RWPE1 (cell line): Measurements from ENCODE around the gene RAB35.

ENCODE experiments used
- CTCF ChIA-PET: fragments of 350-600 bp; sonication (Branson Sonifier 250); formaldehyde crosslinking; extraction: SDS; loops from one replicate; lab custom pipeline; 2021; lab: Yijun Ruan, JAX
- POLR2A ChIA-PET: fragments of 400-600 bp; formaldehyde crosslinking; extraction: SDS; loops from one replicate; lab custom pipeline; 2020; ENCODE audit warnings: antibody characterized with exemption; ENCODE audit not compliant: low non-redundant PET; lab: Yijun Ruan, JAX
- DNase-seq: peaks from one replicate; pipeline ENCODE4 v3.0.0; 2012; ENCODE audit warnings: low spot score
- H3K27ac ChIP-seq: fragments of 450-650 bp; 2 replicates; pipeline ENCODE4 v1.5.1; 2017
- CTCF ChIP-seq: fragments of 450-650 bp; conservative IDR thresholded peaks from 2 replicates; pipeline ENCODE4 v1.5.1; 2017; ENCODE audit warnings: low read depth, mild to moderate bottlenecking

Gene RAB35

GRCh38 chr12:120119271-120119973 is 2.9 kb upstream of the RAB35 start:
- ChIA-PET POLR2A (interaction anchor here (1.0 kb wide), 1 partner anchor 28 kb away, joined by 3 read pairs; no protein-coding TSS in a partner anchor), CTCF (no interaction called here)
- no peak for DNase-seq
- no peak for TF ChIP-seq CTCF
- peak overlapping the region; percentile 94 for H3K27ac ChIP-seq

- peak; percentile 65 for DNase-seq
- ChIA-PET CTCF (interaction anchor here (0.6 kb wide), 1 partner anchor 165 kb away, joined by 3 read pairs; no protein-coding TSS in a partner anchor), POLR2A (interaction anchor here (0.7 to 1.0 kb wide), 2 partner anchors 29 to 179 kb away, joined by 3 read pairs; no protein-coding TSS in a partner anchor)
- TF ChIP-seq CTCF: no peak
- peak overlapping the region; percentile 94 for H3K27ac ChIP-seq
These were observed 1.9 kb upstream of the RAB35 start for GRCh38 chr12:120118321-120119061.

DNA sequence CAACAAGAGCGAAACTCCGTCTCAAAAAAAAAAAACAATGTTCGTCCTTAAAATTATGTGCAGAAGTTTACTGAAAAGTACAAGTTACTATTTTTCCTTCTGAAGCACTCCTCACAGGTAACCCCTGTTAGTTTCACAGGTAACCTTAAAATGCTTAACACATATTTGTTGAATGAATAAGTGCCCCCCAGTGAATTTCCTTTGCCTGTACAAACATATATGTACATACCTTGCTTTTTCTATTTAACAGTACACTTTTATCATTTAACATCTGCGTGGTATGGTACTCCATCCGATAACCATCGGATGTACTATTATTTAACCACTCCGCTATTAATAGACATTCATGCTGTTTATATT is 1.4 kb upstream of the RAB35 start:
- H3K27ac ChIP-seq: peak overlapping the region; percentile 94
- ChIA-PET POLR2A (interaction anchor here (0.6 to 2.1 kb wide), 4 partner anchors 82 to 179 kb away, joined by 3 to 11 read pairs (median 4); partner anchors contain the start of gene RPLP0), CTCF (interaction anchor here (0.6 kb wide), 1 partner anchor 166 kb away, joined by 3 read pairs; no protein-coding TSS in a partner anchor)
- peak; percentile 41 for DNase-seq
- no peak for TF ChIP-seq CTCF

DNA sequence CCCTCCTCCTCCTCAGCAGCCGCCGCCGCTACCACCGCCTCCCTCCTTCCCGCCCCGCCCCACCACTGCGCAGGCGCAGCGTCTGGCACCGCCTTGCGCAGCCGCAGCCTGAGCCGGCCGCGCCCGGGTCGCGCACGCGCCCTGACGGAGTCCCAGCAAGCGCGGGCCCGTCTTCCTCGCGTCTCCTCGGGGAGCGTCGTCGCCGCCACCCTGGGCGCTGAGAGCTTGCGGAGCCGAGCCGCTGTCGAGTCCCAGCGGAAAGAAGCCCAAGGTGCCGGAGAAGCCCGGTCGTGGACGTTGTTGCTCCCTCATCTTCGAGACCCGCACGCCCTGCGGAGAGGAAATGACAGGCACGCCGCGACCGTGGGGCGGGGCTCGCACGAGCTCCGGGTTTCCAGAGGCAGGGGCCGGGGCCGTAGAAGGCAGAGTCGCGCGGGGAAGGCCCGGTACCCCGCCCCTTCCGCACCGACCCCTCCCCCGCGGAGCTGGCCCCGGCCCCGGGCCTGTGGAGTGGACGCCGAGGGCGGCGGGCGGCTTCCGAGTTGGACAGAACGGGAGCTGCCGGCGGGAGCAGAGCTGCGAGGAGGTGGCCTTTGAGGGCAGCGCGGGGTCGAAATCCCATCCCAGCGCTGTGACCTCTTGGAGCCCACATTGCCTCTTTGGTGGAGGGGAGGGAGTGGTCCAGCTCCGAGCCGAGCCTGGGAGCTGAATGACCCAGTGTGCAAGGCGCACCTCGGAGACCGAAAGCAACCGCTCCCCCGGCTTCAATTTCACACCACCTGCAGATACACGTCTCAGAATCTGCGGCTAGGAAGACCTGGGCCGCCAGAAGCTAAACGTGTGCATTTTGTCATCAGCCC is 469 bp upstream of the RAB35 start:
- CTCF ChIA-PET: no interaction called here
- peak; percentile 99 for DNase-seq
- no peak for TF ChIP-seq CTCF
- POLR2A ChIA-PET: interaction anchor here (0.6 to 2.1 kb wide), 4 partner anchors 17 to 147 kb away, joined by 3 to 11 read pairs (median 4); partner anchors contain the start of gene RPLP0
- H3K27ac ChIP-seq: peak overlapping the region; percentile 94

DNA sequence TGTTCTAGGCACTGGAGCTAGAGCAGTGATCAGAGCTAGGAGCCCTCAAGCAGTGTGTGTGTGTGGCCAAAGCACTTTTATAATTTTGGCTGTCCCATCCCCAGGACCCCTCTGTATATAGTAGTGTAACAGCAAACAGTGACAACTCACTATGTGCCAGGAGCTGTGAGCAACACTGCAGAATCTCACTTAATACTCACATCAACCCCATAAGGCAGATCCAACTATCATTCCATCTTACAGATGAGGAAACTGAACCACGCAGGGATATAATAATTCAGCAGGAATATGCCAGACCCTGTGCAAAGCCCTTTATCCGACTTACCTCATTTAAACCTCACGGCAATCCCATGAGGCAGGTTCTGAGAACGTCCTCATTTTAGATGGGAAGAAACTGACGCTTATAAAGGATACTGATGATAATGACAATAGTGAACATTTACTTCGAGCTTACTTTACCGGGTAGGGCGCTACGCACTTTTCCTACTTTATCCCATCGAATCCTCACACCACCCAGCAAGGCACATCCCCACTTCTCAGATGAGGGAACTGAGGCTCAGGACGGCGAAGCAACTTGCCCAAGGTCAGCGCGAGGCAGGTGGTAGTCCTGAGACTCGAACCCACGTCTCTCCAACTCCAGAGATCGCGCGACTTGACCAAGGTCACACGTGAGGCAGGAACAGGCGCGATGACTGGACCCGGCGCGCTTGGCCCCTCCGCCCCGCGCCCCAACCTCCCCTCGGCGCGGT is 687 bp downstream of the RAB35 start:
- peak overlapping the region; percentile 94 for H3K27ac ChIP-seq
- TF ChIP-seq CTCF: no peak
- peak; percentile 41 for DNase-seq
- POLR2A ChIA-PET: interaction anchor here (0.5 to 2.1 kb wide), 2 partner anchors 85 to 126 kb away, joined by 3 to 11 read pairs; partner anchors contain the start of gene RPLP0
- CTCF ChIA-PET: interaction anchor here (0.6 kb wide), 1 partner anchor 16 kb away, joined by 6 read pairs; no protein-coding TSS in a partner anchor
